Measurements from ENCODE around the gene ACACB.

DNA sequence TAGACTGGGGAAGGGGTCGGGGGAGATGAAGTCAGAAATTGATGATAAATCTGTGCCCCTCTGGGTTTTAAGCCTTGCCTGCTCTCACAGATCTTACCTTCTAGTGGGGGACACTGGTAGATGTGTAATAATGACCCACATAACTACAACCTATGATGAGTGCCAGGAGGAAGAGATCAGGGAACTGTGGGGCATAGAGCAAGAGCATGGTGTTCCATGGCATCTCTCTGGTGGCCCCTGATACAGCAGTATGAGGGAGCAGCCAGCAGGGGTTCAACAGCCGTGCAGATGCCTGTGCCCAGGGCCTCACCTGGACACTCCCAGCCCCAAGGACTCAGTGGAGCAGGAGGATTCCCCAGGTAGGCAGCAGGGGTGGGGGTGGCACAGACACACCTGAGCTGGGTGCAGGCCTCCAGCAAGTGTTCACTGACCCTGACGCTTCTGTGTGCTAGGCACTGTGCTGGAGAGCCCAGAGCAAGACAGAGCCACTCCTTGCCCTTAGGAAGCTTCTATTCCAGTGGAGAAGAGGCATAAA lies 5.0 kb downstream of the ACACB start:
- TF ChIP-seq POLR2A (IDR thresholded peaks at IDR 0.05; ENCODE audit: low read length) (no peak), ZFP36 (IDR thresholded peaks at IDR 0.05; ENCODE audit: borderline replicate concordance, partially characterized antibody) (no peak), CEBPB (IDR thresholded peaks at IDR 0.05) (no peak), RNF2 (IDR thresholded peaks at IDR 0.05; ENCODE audit: borderline replicate concordance, low read depth) (no peak), FOSL2 (IDR thresholded peaks at IDR 0.05) (no peak), FOSL2 (CRISPR knock-in tag; IDR thresholded peaks at IDR 0.05) (no peak), JUNB (IDR thresholded peaks at IDR 0.05) (no peak), ZSCAN20 (CRISPR knock-in tag; IDR thresholded peaks at IDR 0.05) (no peak), CTCF (IDR thresholded peaks at IDR 0.05) (no peak), CBX2 (IDR thresholded peaks at IDR 0.05; ENCODE audit: borderline replicate concordance, low read depth) (no peak)
- TF ChIP-seq, protein P1, sequence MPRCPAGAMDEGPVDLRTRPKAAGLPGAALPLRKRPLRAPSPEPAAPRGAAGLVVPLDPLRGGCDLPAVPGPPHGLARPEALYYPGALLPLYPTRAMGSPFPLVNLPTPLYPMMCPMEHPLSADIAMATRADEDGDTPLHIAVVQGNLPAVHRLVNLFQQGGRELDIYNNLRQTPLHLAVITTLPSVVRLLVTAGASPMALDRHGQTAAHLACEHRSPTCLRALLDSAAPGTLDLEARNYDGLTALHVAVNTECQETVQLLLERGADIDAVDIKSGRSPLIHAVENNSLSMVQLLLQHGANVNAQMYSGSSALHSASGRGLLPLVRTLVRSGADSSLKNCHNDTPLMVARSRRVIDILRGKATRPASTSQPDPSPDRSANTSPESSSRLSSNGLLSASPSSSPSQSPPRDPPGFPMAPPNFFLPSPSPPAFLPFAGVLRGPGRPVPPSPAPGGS (IDR thresholded peaks at IDR 0.05) = no peak
